ENCODE results near the gene GNA12.

GNA12 gene

DNA sequence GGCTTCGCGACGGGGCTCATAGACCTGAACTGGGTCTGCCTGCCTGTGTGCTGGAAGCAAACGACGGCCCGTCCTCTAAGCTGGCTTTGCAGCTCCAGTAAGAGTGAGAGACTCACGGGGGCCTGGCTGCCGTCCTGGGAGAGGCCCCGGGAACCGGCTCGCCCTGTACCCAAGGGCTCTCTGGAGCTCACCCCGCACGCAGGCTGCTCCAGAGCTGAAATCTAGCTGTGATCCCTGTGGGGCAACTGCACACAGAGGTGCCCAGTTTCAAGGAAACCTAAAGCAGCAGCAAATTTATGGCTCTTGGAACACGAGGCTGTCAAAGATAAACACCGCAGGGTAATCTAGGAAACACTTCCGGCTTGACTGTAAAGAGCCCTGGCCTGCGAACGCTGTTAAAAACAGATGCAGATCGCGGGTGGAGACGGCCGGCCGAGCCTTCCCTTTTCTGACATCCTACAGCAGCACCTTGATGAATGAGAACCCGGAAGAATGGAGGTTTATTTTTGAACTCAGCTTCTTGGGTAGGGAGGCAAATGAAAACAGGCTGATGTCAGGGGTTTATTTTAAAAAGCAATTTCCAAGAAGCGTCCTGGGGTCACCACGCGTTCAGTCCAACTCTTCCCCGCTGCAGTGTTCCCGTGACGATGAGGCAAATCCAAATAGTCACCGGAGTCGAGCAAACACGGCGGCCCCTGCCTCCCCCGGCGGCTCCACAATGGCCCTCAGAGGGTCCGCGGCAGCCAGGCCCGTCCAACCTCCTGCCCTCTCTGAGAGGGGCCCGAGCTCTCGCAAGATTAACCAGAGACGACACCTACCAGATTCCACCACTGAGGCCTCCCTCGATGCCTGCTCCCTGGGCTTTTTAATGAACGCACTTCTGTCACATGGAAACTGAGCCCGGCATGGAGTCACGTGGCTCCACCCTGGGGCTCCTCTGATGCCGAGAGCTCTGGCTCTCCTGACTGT, 126.5 kb downstream of the GNA12 start:
- H3K4me3 ChIP-seq (ENCODE audit: low read length): no peak overlapping the region
- H3K9me3 ChIP-seq (replicated peaks; ENCODE audit: insufficient read depth, low read length): no peaks in the 10 kb centered on the region
- no peak overlapping the region for H3K4me2 ChIP-seq (ENCODE audit: low read depth, low read length)
- H3K36me3 ChIP-seq (replicated peaks; ENCODE audit: insufficient read depth, low read length): no peaks in the 10 kb centered on the region
- DNase-seq: no peak
- H3K27me3 ChIP-seq (replicated peaks; ENCODE audit: insufficient read depth, low read length): no peaks in the 10 kb centered on the region
- no peaks in the 10 kb centered on the region for H3K9me2 ChIP-seq (replicated peaks; ENCODE audit: insufficient read depth, low read length)
- no peaks in the 10 kb centered on the region for H3K79me2 ChIP-seq (ENCODE audit: low read length)
- H3K4me1 ChIP-seq (ENCODE audit: low read length): peaks cover 21% of the 10 kb centered on the region
- no peak overlapping the region for H2AFZ ChIP-seq (ENCODE audit: low read length)
- no peak overlapping the region for H3K9ac ChIP-seq (ENCODE audit: low read length)
- peaks cover 9% of the 10 kb centered on the region for H3F3A ChIP-seq (ENCODE audit: insufficient read depth, low read length)
- TF ChIP-seq, protein P1, sequence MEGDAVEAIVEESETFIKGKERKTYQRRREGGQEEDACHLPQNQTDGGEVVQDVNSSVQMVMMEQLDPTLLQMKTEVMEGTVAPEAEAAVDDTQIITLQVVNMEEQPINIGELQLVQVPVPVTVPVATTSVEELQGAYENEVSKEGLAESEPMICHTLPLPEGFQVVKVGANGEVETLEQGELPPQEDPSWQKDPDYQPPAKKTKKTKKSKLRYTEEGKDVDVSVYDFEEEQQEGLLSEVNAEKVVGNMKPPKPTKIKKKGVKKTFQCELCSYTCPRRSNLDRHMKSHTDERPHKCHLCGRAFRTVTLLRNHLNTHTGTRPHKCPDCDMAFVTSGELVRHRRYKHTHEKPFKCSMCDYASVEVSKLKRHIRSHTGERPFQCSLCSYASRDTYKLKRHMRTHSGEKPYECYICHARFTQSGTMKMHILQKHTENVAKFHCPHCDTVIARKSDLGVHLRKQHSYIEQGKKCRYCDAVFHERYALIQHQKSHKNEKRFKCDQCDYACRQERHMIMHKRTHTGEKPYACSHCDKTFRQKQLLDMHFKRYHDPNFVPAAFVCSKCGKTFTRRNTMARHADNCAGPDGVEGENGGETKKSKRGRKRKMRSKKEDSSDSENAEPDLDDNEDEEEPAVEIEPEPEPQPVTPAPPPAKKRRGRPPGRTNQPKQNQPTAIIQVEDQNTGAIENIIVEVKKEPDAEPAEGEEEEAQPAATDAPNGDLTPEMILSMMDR (IDR thresholded peaks at IDR 0.05; ENCODE audit: low read length): no peak
- TF ChIP-seq EZH2 (optimal IDR thresholded peaks at IDR 0.05; ENCODE audit: low read depth, low read length): no peak
- TF ChIP-seq EZH2phosphoT487 (IDR thresholded peaks at IDR 0.05; ENCODE audit: low read length): no peak
- no peak overlapping the region for H3K27ac ChIP-seq (ENCODE audit: low read length)
- H4K20me1 ChIP-seq (ENCODE audit: insufficient read depth, low read length): no peaks in the 10 kb centered on the region

DNA sequence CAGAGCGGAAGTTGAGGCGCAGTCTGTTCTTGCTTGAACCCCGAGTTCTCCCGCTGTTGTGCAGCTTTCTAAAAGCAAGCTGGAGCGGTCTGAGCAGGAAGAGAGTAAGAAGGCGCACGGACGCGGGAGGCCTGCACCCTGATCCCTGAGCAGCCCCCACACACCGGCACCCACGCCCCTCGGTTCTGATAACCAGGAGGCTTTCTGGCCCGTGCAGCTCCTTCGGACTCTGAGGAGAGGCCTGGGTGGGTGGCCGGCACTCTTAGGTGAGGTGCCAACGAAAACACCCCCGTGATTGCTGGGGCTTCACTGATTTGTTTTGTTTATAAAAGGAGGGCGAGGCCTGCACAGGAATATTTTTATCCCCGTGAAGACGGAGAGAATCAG, 127.2 kb downstream of the GNA12 start:
- Histone ChIP-seq H3K79me2 (ENCODE audit: low read length) (no peaks in the 10 kb centered on the region), H3K4me1 (ENCODE audit: low read length) (peaks cover 23% of the 10 kb centered on the region), H3K9me3 (replicated peaks; ENCODE audit: insufficient read depth, low read length) (no peaks in the 10 kb centered on the region), H3K36me3 (replicated peaks; ENCODE audit: insufficient read depth, low read length) (no peaks in the 10 kb centered on the region), H3F3A (ENCODE audit: insufficient read depth, low read length) (peaks cover 9% of the 10 kb centered on the region), H3K4me2 (ENCODE audit: low read depth, low read length) (no peak overlapping the region), H3K9ac (ENCODE audit: low read length) (no peak overlapping the region), H4K20me1 (ENCODE audit: insufficient read depth, low read length) (no peaks in the 10 kb centered on the region), H3K27me3 (replicated peaks; ENCODE audit: insufficient read depth, low read length) (no peaks in the 10 kb centered on the region), H3K4me3 (ENCODE audit: low read length) (no peak overlapping the region), H3K27ac (ENCODE audit: low read length) (no peak overlapping the region), H2AFZ (ENCODE audit: low read length) (no peak overlapping the region), H3K9me2 (replicated peaks; ENCODE audit: insufficient read depth, low read length) (no peaks in the 10 kb centered on the region)
- TF ChIP-seq, protein P1 (IDR thresholded peaks at IDR 0.05; ENCODE audit: low read length): no peak
- TF ChIP-seq EZH2 (optimal IDR thresholded peaks at IDR 0.05; ENCODE audit: low read depth, low read length) (no peak), EZH2phosphoT487 (IDR thresholded peaks at IDR 0.05; ENCODE audit: low read length) (no peak)
- DNase-seq: no peak

DNA sequence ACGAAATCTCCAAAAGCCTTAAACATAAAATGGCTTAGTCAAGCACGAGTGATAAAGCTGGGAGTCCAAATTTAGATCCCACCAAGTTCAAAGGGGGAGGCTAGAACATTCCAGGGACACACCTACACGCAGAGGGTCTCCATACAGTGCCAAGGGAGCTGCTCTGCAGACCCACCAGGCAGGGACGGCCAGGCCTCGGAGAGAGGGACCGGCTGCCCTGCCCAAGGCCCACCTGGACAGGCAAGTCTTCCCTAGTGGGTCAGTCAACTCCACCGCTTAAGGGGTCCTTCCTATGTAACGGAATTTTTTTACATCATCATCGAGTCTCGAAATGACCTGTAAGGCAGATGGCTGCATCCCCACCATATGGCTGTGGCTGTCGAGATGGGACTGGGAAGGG, 127.6 kb downstream of the GNA12 start:
- Histone ChIP-seq H3K4me2 (ENCODE audit: low read depth, low read length) (peak overlapping the region; percentile 46; the same call in 1 of the 2 replicates), H4K20me1 (ENCODE audit: insufficient read depth, low read length) (no peaks in the 10 kb centered on the region), H3K4me3 (ENCODE audit: low read length) (no peak overlapping the region), H3K79me2 (ENCODE audit: low read length) (no peaks in the 10 kb centered on the region), H3K27me3 (replicated peaks; ENCODE audit: insufficient read depth, low read length) (no peaks in the 10 kb centered on the region), H3K9me2 (replicated peaks; ENCODE audit: insufficient read depth, low read length) (no peaks in the 10 kb centered on the region), H3K9ac (ENCODE audit: low read length) (0 out of 2 replicates have a peak overlapping the region, but pooled peaks have one; percentile 29), H3K9me3 (replicated peaks; ENCODE audit: insufficient read depth, low read length) (no peaks in the 10 kb centered on the region), H3K36me3 (replicated peaks; ENCODE audit: insufficient read depth, low read length) (no peaks in the 10 kb centered on the region), H3K4me1 (ENCODE audit: low read length) (peaks cover 27% of the 10 kb centered on the region), H2AFZ (ENCODE audit: low read length) (no peak overlapping the region), H3F3A (ENCODE audit: insufficient read depth, low read length) (peaks cover 13% of the 10 kb centered on the region), H3K27ac (ENCODE audit: low read length) (peak overlapping the region; percentile 79; the same call in 1 of the 2 replicates)
- DNase-seq: no peak
- TF ChIP-seq EZH2phosphoT487 (IDR thresholded peaks at IDR 0.05; ENCODE audit: low read length) (no peak), EZH2 (optimal IDR thresholded peaks at IDR 0.05; ENCODE audit: low read depth, low read length) (no peak)
- TF ChIP-seq, protein P1 (IDR thresholded peaks at IDR 0.05; ENCODE audit: low read length): no peak

All from MM.1S (cell line).